Endothelial cell of umbilical vein (primary cell): ENCODE results near the gene CCL13. TPM values are rescaled to one million over a fixed set of nuclear protein-coding genes. Genes with fewer than 3 reads are reported as not detected.

Experiments used
- BruUV-seq: library from RNA; stranded (reverse); fragments of 400-500 nt; replicated peaks from 2 replicates; lab custom pipeline; 2021; lab: Mats Ljungman, UMichigan
- CTCF ChIA-PET: fragments of 300-600, 350-600 bp; sonication (Branson Sonifier 250); formaldehyde crosslinking; loops from one replicate; lab custom pipeline; 2021; ENCODE audit warnings: antibody characterized with exemption, inconsistent platforms; lab: Charles Lee
- POLR2A ChIA-PET: fragments of 300-600, 350-600 bp; sonication (Branson Sonifier 250); formaldehyde crosslinking; loops from one replicate; lab custom pipeline; 2021; ENCODE audit warnings: antibody characterized with exemption, inconsistent platforms; lab: Charles Lee
- DNase-seq: peaks from one replicate; pipeline ENCODE4 v3.0.0-alpha.2; 2011; ENCODE audit warnings: low read depth, low spot score
- FAIRE-seq: peaks from 2 replicates; lab custom pipeline; 2011; peaks lifted over from hg19 to GRCh38; lab: Jason Lieb, UNC
- H2AFZ ChIP-seq: 2 replicates; pipeline ENCODE4 v1.6.0; 2012; ENCODE audit warnings: low read depth, low read length, control low read depth, inconsistent platforms
- H3K27ac ChIP-seq: 2 replicates; pipeline ENCODE4 v1.5.1; 2011; ENCODE audit warnings: low read depth, mild to moderate bottlenecking, control low read depth, low read length, moderate library complexity; ENCODE audit not compliant: insufficient read depth
- H3K27me3 ChIP-seq, 2 experiments: 2 replicates each; pipeline versions ENCODE4 v1.6.0 to v1.6.1; 2011; ENCODE audit warnings: low read length in 2 of 2, mixed read lengths in 1 of 2; ENCODE audit not compliant: control insufficient read depth in 2 of 2, insufficient read depth in 2 of 2
- H3K36me3 ChIP-seq, 2 experiments: 2 replicates in 1 of 2; 3 replicates in 1 of 2; pipeline ENCODE4 v1.5.1; 2011; ENCODE audit warnings: low read length in 2 of 2, mild to moderate bottlenecking in 1 of 2, moderate library complexity in 1 of 2; ENCODE audit not compliant: control insufficient read depth in 2 of 2, insufficient read depth in 2 of 2; ENCODE audit errors: extremely low read depth in 1 of 2
- H3K4me1 ChIP-seq: 3 replicates; pipeline ENCODE4 v1.5.1; 2011; ENCODE audit warnings: mild to moderate bottlenecking, low read length; ENCODE audit not compliant: control insufficient read depth, insufficient read depth; ENCODE audit errors: extremely low read depth
- H3K4me2 ChIP-seq: 2 replicates; pipeline ENCODE4 v1.6.1; 2011; ENCODE audit warnings: low read length, control low read depth, mixed read lengths; ENCODE audit not compliant: insufficient read depth
- H3K4me3 ChIP-seq, 3 experiments: fragments of 200-600 bp in 1 of 3; sonication (generic), shearing (Covaris generic) in 1 of 3; replicated peaks in 1 of 3; 2 replicates each; pipeline ENCODE4 v1.5.1; 2011 to 2016; ENCODE audit warnings: control low read depth in 3 of 3, low read length in 3 of 3, mild to moderate bottlenecking in 2 of 3, inconsistent platforms in 1 of 3, low read depth in 1 of 3, moderate library complexity in 1 of 3; ENCODE audit not compliant: insufficient read depth in 1 of 3
- H3K79me2 ChIP-seq: 2 replicates; pipeline ENCODE4 v1.6.0; 2012; ENCODE audit warnings: low read length, inconsistent platforms; ENCODE audit not compliant: control insufficient read depth, insufficient read depth
- H3K9ac ChIP-seq: replicated peaks from 2 replicates; pipeline ENCODE3; 2011; ENCODE audit warnings: low read length, control low read depth; ENCODE audit not compliant: insufficient read depth; ENCODE audit errors: extremely low read depth
- H3K9me1 ChIP-seq: replicated peaks from 3 replicates; pipeline ENCODE4 v1.6.0; 2011; ENCODE audit warnings: mild to moderate bottlenecking, low read length; ENCODE audit not compliant: control insufficient read depth, insufficient read depth; ENCODE audit errors: extremely low read depth
- H3K9me3 ChIP-seq: replicated peaks from 2 replicates; pipeline ENCODE4 v1.5.1; 2012; ENCODE audit warnings: low read length, inconsistent platforms; ENCODE audit not compliant: control insufficient read depth, insufficient read depth
- H4K20me1 ChIP-seq: replicated peaks from 2 replicates; pipeline ENCODE3; 2011; ENCODE audit warnings: mild to moderate bottlenecking, low read length; ENCODE audit not compliant: control insufficient read depth, insufficient read depth; ENCODE audit errors: extremely low read depth
- CTCF ChIP-seq, 2 donors: IDR thresholded peaks; 1 replicate in 1 of 2; 2 replicates in 1 of 2; pipeline ENCODE4 v1.5.1; 2011; ENCODE audit warnings: low read length in 2 of 2, mild to moderate bottlenecking in 2 of 2, moderate library complexity in 2 of 2, control low read depth in 1 of 2, inconsistent platforms in 1 of 2, low read depth in 1 of 2; ENCODE audit not compliant: insufficient read depth in 1 of 2; ENCODE audit errors: extremely low read depth in 1 of 2
- EZH2 ChIP-seq: IDR thresholded peaks from 2 replicates; pipeline ENCODE4 v1.6.1; 2012; ENCODE audit warnings: borderline replicate concordance, low read depth, mild to moderate bottlenecking, moderate library complexity, low read length, inconsistent platforms; ENCODE audit not compliant: severe bottlenecking
- FOS ChIP-seq: IDR thresholded peaks from 2 replicates; pipeline ENCODE4 v1.6.1; 2011; ENCODE audit warnings: mild to moderate bottlenecking, low read length, moderate library complexity, borderline replicate concordance; ENCODE audit not compliant: insufficient read depth
- GATA2 ChIP-seq: IDR thresholded peaks from 2 replicates; pipeline ENCODE4 v1.7.0; 2011; ENCODE audit warnings: low read depth, mild to moderate bottlenecking, moderate library complexity, mixed read lengths, low read length; ENCODE audit not compliant: insufficient read length, insufficient read depth
- JUN ChIP-seq: IDR thresholded peaks from 2 replicates; pipeline ENCODE4 v1.6.1; 2011; ENCODE audit warnings: borderline replicate concordance, low read depth; ENCODE audit not compliant: insufficient read length, insufficient read depth
- MAX ChIP-seq: IDR thresholded peaks from 2 replicates; pipeline ENCODE4 v1.6.1; 2011; ENCODE audit not compliant: insufficient read depth, insufficient read length
- MYC ChIP-seq: IDR thresholded peaks from one replicate; pipeline ENCODE4 v1.6.1; 2011; ENCODE audit warnings: mild to moderate bottlenecking, low read depth, low read length
- POLR2A ChIP-seq: IDR thresholded peaks from 2 replicates; pipeline ENCODE4 v1.6.1; 2012; ENCODE audit warnings: low read depth, mild to moderate bottlenecking, control low read depth, low read length
- POLR2AphosphoS5 ChIP-seq: IDR thresholded peaks from 2 replicates; pipeline ENCODE4 v1.6.1; 2012; ENCODE audit warnings: low read depth, mild to moderate bottlenecking, control low read depth, low read length, moderate library complexity; ENCODE audit not compliant: insufficient read depth
- dilution Hi-C: fragments of 300-500 bp; cut with MboI; formaldehyde crosslinking; loops from one replicate; pipeline ENCODE4 v1.15.0; 2019; ENCODE audit warnings: low sequenced_read_pairs; ENCODE audit not compliant: extremely low pct_ligation_motif_present
- intact Hi-C: fragments of 100-400 bp; cut with micrococcal nuclease; formaldehyde crosslinking; loops from one replicate; pipeline ENCODE4 v1.10.0; 2022
- polyA plus RNA-seq, 4 experiments: library from polyadenylated mRNA; depleted of rRNA in 3 of 4; stranded (reverse) in 3 of 4; unstranded in 1 of 4; fragments of >200 nt; gene quantifications; 2 replicates each; pipeline versions ENCODE4 v1.2.1 to v1.2.3, GENCODE V29; 2011 to 2012; ENCODE audit warnings: missing spikeins in 1 of 4
- total RNA-seq: library from RNA; stranded (reverse); gene quantifications from 2 replicates; pipeline ENCODE4 v1.2.3, GENCODE V29; 2021

CCL13 gene
- total and polyA plus RNA-seq, 2 donors (not counting 3 experiments of a cell fraction or from before 2014, with no cell fraction given): not detected

GRCh38 chr17:34339138-34339770 is 17.0 kb upstream of the CCL13 start:
- POLR2A ChIA-PET: no interaction called here
- intact Hi-C loops (loop anchor here (10.0 kb wide), 1 partner anchor 404 kb away; no protein-coding TSS in a partner anchor), dilution Hi-C loops (no loop called here)
- Histone ChIP-seq H3K79me2 (no peaks in the 10 kb centered on the region), H3K27ac (no peak overlapping the region), H2AFZ (no peak overlapping the region), H3K4me2 (no peak overlapping the region), H3K27me3 (peaks cover 0 to 5% of the 10 kb centered on the region in 2 experiments), H3K36me3 (no peaks in the 10 kb centered on the region), H3K9me3 (no peaks in the 10 kb centered on the region), H4K20me1 (no peaks in the 10 kb centered on the region), H3K4me1 (no peaks in the 10 kb centered on the region), H3K4me3 (no peak overlapping the region), H3K9ac (no peak overlapping the region), H3K9me1 (no peaks in the 10 kb centered on the region)
- no TSS peak for BruUV-seq
- no peak for FAIRE-seq
- CTCF ChIA-PET: interaction anchor here (1.0 to 1.8 kb wide), 4 partner anchors 16 to 168 kb away, joined by 3 to 4 read pairs (median 4); no protein-coding TSS in a partner anchor
- TF ChIP-seq GATA2 (no peak), POLR2AphosphoS5 (no peak), JUN (no peak), EZH2 (no peak), MAX (no peak), POLR2A (no peak), CTCF (IDR thresholded peaks at IDR 0.05; ENCODE audit: extremely low read depth in 1 of 2, insufficient read depth in 1 of 2, low read depth in 1 of 2, low read length in 2 of 2) (no peak), FOS (no peak), MYC (no peak)
- no peak for DNase-seq
